Lower lobe of right lung (tissue), 2 donors: ENCODE data around the gene CHMP4B. TPM values are rescaled to one million over a fixed set of nuclear protein-coding genes. Genes with fewer than 3 reads are reported as not detected.

Experiments used
- ATAC-seq, 2 donors: fragments of 200-7000 bp; cut with Tn5 transposase; one replicate each; pipeline ENCODE4 v1.9.1; 2020 to 2022; ENCODE audit warnings: mild to moderate bottlenecking in 2 of 2, moderate library complexity in 2 of 2
- DNase-seq: peaks from one replicate; pipeline ENCODE4 v3.0.0-alpha.2; 2020
- H3K27ac ChIP-seq: fragments of 200-600 bp; one replicate; pipeline ENCODE4 v1.8.0; 2022
- H3K27me3 ChIP-seq: fragments of 200-600 bp; one replicate; pipeline ENCODE4 v1.8.0; 2022; ENCODE audit warnings: low read depth
- H3K36me3 ChIP-seq: fragments of 200-600 bp; one replicate; pipeline ENCODE4 v1.8.0; 2022; ENCODE audit warnings: mild to moderate bottlenecking
- H3K4me1 ChIP-seq: fragments of 200-600 bp; one replicate; pipeline ENCODE4 v1.8.0; 2022
- H3K4me3 ChIP-seq: fragments of 200-600 bp; one replicate; pipeline ENCODE4 v1.8.0; 2022; ENCODE audit warnings: mild to moderate bottlenecking
- H3K9me3 ChIP-seq: fragments of 200-600 bp; one replicate; pipeline ENCODE4 v1.8.0; 2022
- CTCF ChIP-seq: fragments of 200-600 bp; IDR thresholded peaks from one replicate; pipeline ENCODE4 v1.8.0; 2022; ENCODE audit warnings: antibody characterized with exemption, mild to moderate bottlenecking
- intact Hi-C: fragments of 100-400 bp; cut with DNase I; formaldehyde crosslinking; loops from one replicate; pipeline ENCODE4 v1.11.0; 2022
- total RNA-seq: library from RNA; stranded (reverse); fragmentation: NEBNext Ultra II Directional; extraction: Animal tissue kit (Norgen Biotek cat#: 25700); gene quantifications from one replicate; pipeline ENCODE4 v1.2.1, GENCODE V29; 2021
- donor health status: DM: no; HTN: yes; CAD: no; lungs with severe emphysema.

Gene CHMP4B
- total RNA-seq, 1 donor from 2014 or later: 91.2 TPM

GRCh38 chr20:33822991-33823390 lies 11.8 kb downstream of the CHMP4B start:
- intact Hi-C loops: no loop called here
- no peaks in the 10 kb centered on the region for H3K27me3 ChIP-seq
- H3K27ac ChIP-seq: no peak overlapping the region
- peaks cover 57% of the 10 kb centered on the region for H3K4me1 ChIP-seq
- H3K4me3 ChIP-seq: no peak overlapping the region
- ATAC-seq (no peak), DNase-seq (no peak)
- H3K36me3 ChIP-seq: no peaks in the 10 kb centered on the region
- no peaks in the 10 kb centered on the region for H3K9me3 ChIP-seq
- no peak for TF ChIP-seq CTCF

- ATAC-seq: no peak
- intact Hi-C loops: no loop called here
These were observed 13.7 kb downstream of the CHMP4B start for GRCh38 chr20:33824852-33825251.

GRCh38 chr20:33825340-33826269 lies 14.5 kb downstream of the CHMP4B start:
- Histone ChIP-seq H3K4me3 (no peak overlapping the region), H3K4me1 (peaks cover 61% of the 10 kb centered on the region), H3K36me3 (no peaks in the 10 kb centered on the region), H3K27me3 (no peaks in the 10 kb centered on the region), H3K9me3 (no peaks in the 10 kb centered on the region), H3K27ac (no peak overlapping the region)
- intact Hi-C loops: no loop called here
- ATAC-seq: no peak
- no peak for TF ChIP-seq CTCF
- DNase-seq: no peak

More at GRCh38 chr20:33824852-33825251, 13.7 kb downstream of the CHMP4B start:
- H3K9me3 ChIP-seq: no peaks in the 10 kb centered on the region
- TF ChIP-seq CTCF: no peak
- H3K27ac ChIP-seq: no peak overlapping the region
- H3K27me3 ChIP-seq: no peaks in the 10 kb centered on the region
- no peaks in the 10 kb centered on the region for H3K36me3 ChIP-seq
- DNase-seq: no peak
- no peak overlapping the region for H3K4me3 ChIP-seq
- peaks cover 61% of the 10 kb centered on the region for H3K4me1 ChIP-seq

- H3K36me3 ChIP-seq: no peaks in the 10 kb centered on the region
- no peaks in the 10 kb centered on the region for H3K9me3 ChIP-seq
- no peaks in the 10 kb centered on the region for H3K27me3 ChIP-seq
- intact Hi-C loops: no loop called here
- H3K27ac ChIP-seq: no peak overlapping the region
- H3K4me1 ChIP-seq: peaks cover 64% of the 10 kb centered on the region
- ATAC-seq: peak in 1 of 2 donors; percentile 47
- no peak overlapping the region for H3K4me3 ChIP-seq
- no peak for TF ChIP-seq CTCF
- no peak for DNase-seq
These were observed 15.2 kb downstream of the CHMP4B start for GRCh38 chr20:33826270-33826897.

GRCh38 chr20:33827109-33827508 lies 16.0 kb downstream of the CHMP4B start:
- Histone ChIP-seq H3K27ac (no peak overlapping the region), H3K9me3 (no peaks in the 10 kb centered on the region), H3K4me1 (peaks cover 71% of the 10 kb centered on the region), H3K27me3 (no peaks in the 10 kb centered on the region), H3K36me3 (peaks cover 2% of the 10 kb centered on the region), H3K4me3 (no peak overlapping the region)
- intact Hi-C loops: no loop called here
- TF ChIP-seq CTCF: no peak
- DNase-seq: no peak
- ATAC-seq: no peak
